OCI-LY7 (cell line): Measurements from ENCODE around the gene PCDHGA1. TPM values are rescaled to one million over a fixed set of nuclear protein-coding genes. Genes with fewer than 3 reads are reported as not detected.

Experiments used
- BruUV-seq: library from RNA; stranded (reverse); fragments of 400-500 nt; replicated peaks from 2 replicates; lab custom pipeline; 2021; lab: Mats Ljungman, UMichigan
- CTCF ChIA-PET: fragments of 300-600 bp; sonication (Branson Sonifier 250); formaldehyde crosslinking; loops from one replicate; lab custom pipeline; 2022; ENCODE audit warnings: antibody characterized with exemption; ENCODE audit not compliant: unreplicated experiment; lab: Charles Lee
- POLR2A ChIA-PET: fragments of 300-600 bp; sonication (Branson Sonifier 250); formaldehyde crosslinking; loops from one replicate; lab custom pipeline; 2022; ENCODE audit warnings: antibody characterized with exemption; lab: Charles Lee
- DNase-seq: peaks from one replicate; pipeline ENCODE4 v3.0.0-alpha.2; 2015; ENCODE audit warnings: low spot score
- H2AFZ ChIP-seq: fragments of 200-600 bp; sonication (generic), shearing (Covaris generic); 2 replicates; pipeline ENCODE4 v1.6.1; 2014; ENCODE audit warnings: mild to moderate bottlenecking, antibody characterized with exemption, low read length, moderate library complexity
- H3K27ac ChIP-seq: fragments of 200-600 bp; sonication (generic); 2 replicates; pipeline ENCODE4 v1.5.1; 2014; ENCODE audit warnings: mixed run types, low read depth, mild to moderate bottlenecking, moderate library complexity, low read length, inconsistent platforms; ENCODE audit not compliant: poor library complexity, severe bottlenecking
- H3K36me3 ChIP-seq: fragments of 200-600 bp; sonication (generic); 2 replicates; pipeline ENCODE4 v1.6.1; 2014; ENCODE audit warnings: mild to moderate bottlenecking, antibody characterized with exemption, low read length, moderate library complexity, mixed read lengths; ENCODE audit not compliant: insufficient read depth
- H3K4me1 ChIP-seq: fragments of 200-600 bp; sonication (generic); 2 replicates; pipeline ENCODE4 v1.5.1; 2014; ENCODE audit warnings: mild to moderate bottlenecking, low read length; ENCODE audit not compliant: insufficient read depth, poor library complexity, severe bottlenecking
- H3K4me2 ChIP-seq: fragments of 200-600 bp; sonication (generic); 2 replicates; pipeline ENCODE4 v1.6.1; 2014; ENCODE audit warnings: mild to moderate bottlenecking, low read length
- H3K4me3 ChIP-seq: fragments of 200-600 bp; sonication (generic); 2 replicates; pipeline ENCODE4 v1.5.1; 2014; ENCODE audit warnings: mild to moderate bottlenecking, low read depth, low read length; ENCODE audit not compliant: poor library complexity, severe bottlenecking
- H3K79me2 ChIP-seq: fragments of 200-600 bp; sonication (generic); 2 replicates; pipeline ENCODE4 v1.6.1; 2016; ENCODE audit warnings: low read depth, mild to moderate bottlenecking, low read length, moderate library complexity, mixed read lengths; ENCODE audit not compliant: insufficient read depth
- H3K9me2 ChIP-seq: fragments of 200-600 bp; sonication (generic); 2 replicates; pipeline ENCODE4 v1.6.1; 2016; ENCODE audit warnings: mild to moderate bottlenecking, low read length, mixed read lengths; ENCODE audit not compliant: insufficient read depth
- H3K9me3 ChIP-seq: fragments of 200-600 bp; sonication (generic); 2 replicates; pipeline ENCODE4 v1.6.1; 2014; ENCODE audit warnings: mild to moderate bottlenecking, mixed run types, low read length, mixed read lengths
- H4K20me1 ChIP-seq: fragments of 200-600 bp; sonication (generic); 2 replicates; pipeline ENCODE4 v1.6.1; 2014; ENCODE audit warnings: mild to moderate bottlenecking, antibody characterized with exemption, low read length, moderate library complexity, mixed read lengths; ENCODE audit not compliant: insufficient read depth
- EZH2phosphoT487 ChIP-seq: fragments of 200-600 bp; sonication (generic); IDR thresholded peaks from 2 replicates; pipeline ENCODE4 v1.6.1; 2018; ENCODE audit warnings: low read depth, borderline replicate concordance, mild to moderate bottlenecking, mixed run types, antibody characterized with exemption, low read length, moderate library complexity, mixed read lengths
- intact Hi-C: fragments of 100-400 bp; cut with micrococcal nuclease; formaldehyde crosslinking; loops from one replicate; pipeline ENCODE4 v1.10.0; 2022; ENCODE audit not compliant: unreplicated experiment
- total RNA-seq, 2 experiments: library from RNA; depleted of rRNA in 1 of 2; stranded (reverse); fragments of >200 nt in 1 of 2; shearing (Covaris generic) in 1 of 2; gene quantifications; 2 replicates each; pipeline ENCODE4 v1.2.3, GENCODE V29; 2014 to 2022
- TF ChIP-seq, protein P1 (sequence below): fragments of 200-600 bp; sonication (generic); conservative IDR thresholded peaks from 2 replicates; pipeline ENCODE4 v1.5.1; 2014; ENCODE audit warnings: mild to moderate bottlenecking, antibody characterized with exemption, low read length, moderate library complexity, mixed read lengths

Gene PCDHGA1
- total RNA-seq, 2 experiments from 2014 or later, result 1.3 to 1.9 TPM

- intact Hi-C loops, result no loop called here
- peak; percentile 54 for DNase-seq
- CTCF ChIA-PET, result interaction anchor here (1.1 to 1.3 kb wide), 2 partner anchors 8 to 22 kb away, joined by 3 to 4 read pairs; partner anchors contain the start of gene PCDHGC3
- H3K9me3 ChIP-seq, result no peaks in the 10 kb centered on the region
- no peak within 1 kb of the TSS for H2AFZ ChIP-seq
- peaks cover 53% of the 10 kb centered on the region for H3K79me2 ChIP-seq
- H3K27ac ChIP-seq, result peak within 1 kb of the TSS; percentile 20
- peak within 1 kb of the TSS; percentile 70 for H3K4me2 ChIP-seq
- 0 out of 2 replicates have a peak, but pooled peaks cover 6% of the 10 kb centered on the region for H4K20me1 ChIP-seq
- peak within 1 kb of the TSS; percentile 64 for H3K4me3 ChIP-seq
- no TSS peak for BruUV-seq
- TF ChIP-seq EZH2phosphoT487, result no peak
- TF ChIP-seq, protein P1, sequence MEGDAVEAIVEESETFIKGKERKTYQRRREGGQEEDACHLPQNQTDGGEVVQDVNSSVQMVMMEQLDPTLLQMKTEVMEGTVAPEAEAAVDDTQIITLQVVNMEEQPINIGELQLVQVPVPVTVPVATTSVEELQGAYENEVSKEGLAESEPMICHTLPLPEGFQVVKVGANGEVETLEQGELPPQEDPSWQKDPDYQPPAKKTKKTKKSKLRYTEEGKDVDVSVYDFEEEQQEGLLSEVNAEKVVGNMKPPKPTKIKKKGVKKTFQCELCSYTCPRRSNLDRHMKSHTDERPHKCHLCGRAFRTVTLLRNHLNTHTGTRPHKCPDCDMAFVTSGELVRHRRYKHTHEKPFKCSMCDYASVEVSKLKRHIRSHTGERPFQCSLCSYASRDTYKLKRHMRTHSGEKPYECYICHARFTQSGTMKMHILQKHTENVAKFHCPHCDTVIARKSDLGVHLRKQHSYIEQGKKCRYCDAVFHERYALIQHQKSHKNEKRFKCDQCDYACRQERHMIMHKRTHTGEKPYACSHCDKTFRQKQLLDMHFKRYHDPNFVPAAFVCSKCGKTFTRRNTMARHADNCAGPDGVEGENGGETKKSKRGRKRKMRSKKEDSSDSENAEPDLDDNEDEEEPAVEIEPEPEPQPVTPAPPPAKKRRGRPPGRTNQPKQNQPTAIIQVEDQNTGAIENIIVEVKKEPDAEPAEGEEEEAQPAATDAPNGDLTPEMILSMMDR, result no peak
- peaks cover 64% of the 10 kb centered on the region for H3K4me1 ChIP-seq
- H3K9me2 ChIP-seq, result no peaks in the 10 kb centered on the region
- peaks cover 57% of the 10 kb centered on the region for H3K36me3 ChIP-seq
- POLR2A ChIA-PET, result interaction anchor here (1.0 to 8.2 kb wide), 5 partner anchors 10 to 47 kb away, joined by 3 to 109 read pairs (median 3); no protein-coding TSS in a partner anchor
Observed at GRCh38 chr5:141484641-141485311, 154.5 kb downstream of the PCDHGA1 start, which contains the start of gene PCDHGC4. Gene PCDHGC4 (plus strand): TSS chr5:141485030. CDS start chr5:141485174, 144 bp downstream.

- TF ChIP-seq EZH2phosphoT487, result no peak
- TF ChIP-seq, protein P1, result no peak
- ChIA-PET POLR2A (interaction anchor here (1.2 to 8.2 kb wide), 2 partner anchors 19 to 46 kb away, joined by 3 to 109 read pairs; no protein-coding TSS in a partner anchor), CTCF (interaction anchor here (0.6 to 1.3 kb wide), 2 partner anchors 9 to 24 kb away, joined by 3 to 4 read pairs; partner anchors contain the start of gene PCDHGC3)
- BruUV-seq, result no TSS peak
- Histone ChIP-seq H3K4me3 (peak overlapping the region; percentile 64), H3K9me3 (no peaks in the 10 kb centered on the region), H3K4me2 (peak overlapping the region; percentile 70), H3K4me1 (peaks cover 57% of the 10 kb centered on the region), H4K20me1 (0 out of 2 replicates have a peak, but pooled peaks cover 6% of the 10 kb centered on the region), H3K79me2 (peaks cover 46% of the 10 kb centered on the region), H3K36me3 (peaks cover 60% of the 10 kb centered on the region), H3K27ac (no peak overlapping the region), H3K9me2 (no peaks in the 10 kb centered on the region), H2AFZ (no peak overlapping the region)
- DNase-seq, result no peak
- intact Hi-C loops, result no loop called here
Observed at GRCh38 chr5:141485321-141486055, 155.2 kb downstream of the PCDHGA1 start.
